Kidney (tissue), 14 donors: ENCODE data around the gene RFX8. TPM values are rescaled to one million over a fixed set of nuclear protein-coding genes. Genes with fewer than 3 reads are reported as not detected.

Source experiments
- DNase-seq, 5 donors: peaks; one replicate each; pipeline ENCODE4 v3.0.0-alpha.2; 2013 to 2020
- FAIRE-seq: peaks from 2 replicates; lab custom pipeline; 2012; peaks lifted over from hg19 to GRCh38; lab: Jason Lieb, UNC
- H3K27ac ChIP-seq, 2 donors: one replicate each; pipeline ENCODE4 v1.7.0; 2013; ENCODE audit warnings: low read depth in 2 of 2, low read length in 2 of 2, inconsistent platforms in 1 of 2
- H3K27me3 ChIP-seq: one replicate; pipeline ENCODE4 v1.7.1; 2013; ENCODE audit warnings: low read length, inconsistent platforms; ENCODE audit not compliant: control insufficient read depth, insufficient read depth
- H3K36me3 ChIP-seq, 3 donors: one replicate each; pipeline versions ENCODE4 v1.7.0 to v1.7.1; 2013; ENCODE audit warnings: low read length in 3 of 3, control low read depth in 1 of 3, inconsistent platforms in 1 of 3; ENCODE audit not compliant: insufficient read depth in 3 of 3, control insufficient read depth in 2 of 3
- H3K4me1 ChIP-seq, 3 donors: one replicate each; pipeline versions ENCODE4 v1.7.0 to v1.7.1; 2013; ENCODE audit warnings: low read length in 3 of 3, inconsistent platforms in 1 of 3, low read depth in 1 of 3; ENCODE audit not compliant: control insufficient read depth in 2 of 3, insufficient read depth in 2 of 3
- H3K4me3 ChIP-seq, 3 donors: one replicate each; pipeline versions ENCODE4 v1.7.0 to v1.8.1; 2013; ENCODE audit warnings: low read length in 3 of 3, control low read depth in 1 of 3, inconsistent platforms in 1 of 3
- H3K9ac ChIP-seq, 3 donors: one replicate each; pipeline versions ENCODE4 v1.7.0 to v1.7.1; 2013; ENCODE audit warnings: low read length in 3 of 3, control low read depth in 1 of 3, inconsistent platforms in 1 of 3
- H3K9me3 ChIP-seq, 3 donors: one replicate each; pipeline versions ENCODE4 v1.7.0 to v1.7.1; 2013; ENCODE audit warnings: low read length in 3 of 3, control low read depth in 1 of 3, inconsistent platforms in 1 of 3; ENCODE audit not compliant: control insufficient read depth in 2 of 3, insufficient read depth in 1 of 3
- CTCF ChIP-seq: IDR thresholded peaks from 3 replicates; pipeline ENCODE4 v1.5.1; 2012; ENCODE audit warnings: mild to moderate bottlenecking, moderate library complexity, borderline replicate concordance; ENCODE audit not compliant: insufficient read depth; ENCODE audit errors: extremely low read depth
- intact Hi-C: fragments of 100-400 bp; cut with DNase I; formaldehyde crosslinking; loops from one replicate; pipeline ENCODE4 v1.11.1; 2022
- polyA plus RNA-seq: library from polyadenylated mRNA; stranded (reverse); fragments of 350-450 nt; fragmentation: Illumina TruSeq; extraction: RNeasy Lipid Tissue Mini Kit (QIAGEN cat#74804); gene quantifications from one replicate; pipeline ENCODE4 v1.2.3, GENCODE V29; 2014; ENCODE audit warnings: low read depth, low replicate concordance; ENCODE audit not compliant: insufficient read depth
- total RNA-seq: library from RNA; stranded (reverse); fragmentation: NEBNext Ultra II Directional; extraction: Animal tissue kit (Norgen Biotek cat#: 25700); gene quantifications from one replicate; pipeline ENCODE4 v1.2.1, GENCODE V29; 2021
- donor health status: control.
- donor health status: control.
- donor health status: control.
- donor health status: control.
- donor health status: control.
- donor health status: DM: yes; HTN: yes; CAD: no.
- donor health status: Normal renal cell carcinoma (clear cell type).

RFX8 gene
- total and polyA plus RNA-seq, 2 donors from 2014 or later, result 0.28 TPM; not detected in 1

- intact Hi-C loops, result no loop called here
- Histone ChIP-seq H3K4me3 (no peak overlapping the region), H3K27me3 (no peaks in the 10 kb centered on the region), H3K4me1 (no peaks in the 10 kb centered on the region), H3K27ac (no peak overlapping the region), H3K9me3 (no peaks in the 10 kb centered on the region), H3K9ac (no peak overlapping the region), H3K36me3 (no peaks in the 10 kb centered on the region)
- TF ChIP-seq CTCF, result no peak
- DNase-seq (no peak), FAIRE-seq (no peak)
Observed at GRCh38 chr2:101349893-101350662, 124.8 kb downstream of the RFX8 start.

- FAIRE-seq, result no peak
- Histone ChIP-seq H3K9ac (no peak overlapping the region), H3K4me3 (no peak overlapping the region), H3K36me3 (no peaks in the 10 kb centered on the region), H3K27ac (no peak overlapping the region), H3K4me1 (no peaks in the 10 kb centered on the region), H3K27me3 (no peaks in the 10 kb centered on the region), H3K9me3 (no peaks in the 10 kb centered on the region)
- no peak for DNase-seq
- intact Hi-C loops, result no loop called here
- TF ChIP-seq CTCF, result no peak
Observed at GRCh38 chr2:101348883-101349282, 126.0 kb downstream of the RFX8 start.

Other genes with a start within 250 kb of the RFX8 start
- gene CNOT11, start 222.2 kb downstream of the RFX8 start, total RNA-seq, result 45.7 TPM
- 28.4 TPM for gene CNOT11, start 222.2 kb downstream of the RFX8 start, polyA plus RNA-seq
- gene RNF149, start 166.4 kb downstream of the RFX8 start, total RNA-seq, result 75.8 TPM
- 30.1 TPM for gene RNF149, start 166.4 kb downstream of the RFX8 start, polyA plus RNA-seq
- gene CREG2, start 87.6 kb downstream of the RFX8 start, total RNA-seq, result 0.69 TPM
- not detected for gene CREG2, start 87.6 kb downstream of the RFX8 start, polyA plus RNA-seq
- gene MAP4K4, start 222.6 kb upstream of the RFX8 start, total RNA-seq, result 62.8 TPM
- gene MAP4K4, start 222.6 kb upstream of the RFX8 start, polyA plus RNA-seq, result 8.4 TPM